ENCODE data around the gene NR6A1.

The NR6A1 gene

GRCh38 chr9:124724415-124725067, 46.6 kb downstream of the NR6A1 start:
- TF ChIP-seq, protein P1, sequence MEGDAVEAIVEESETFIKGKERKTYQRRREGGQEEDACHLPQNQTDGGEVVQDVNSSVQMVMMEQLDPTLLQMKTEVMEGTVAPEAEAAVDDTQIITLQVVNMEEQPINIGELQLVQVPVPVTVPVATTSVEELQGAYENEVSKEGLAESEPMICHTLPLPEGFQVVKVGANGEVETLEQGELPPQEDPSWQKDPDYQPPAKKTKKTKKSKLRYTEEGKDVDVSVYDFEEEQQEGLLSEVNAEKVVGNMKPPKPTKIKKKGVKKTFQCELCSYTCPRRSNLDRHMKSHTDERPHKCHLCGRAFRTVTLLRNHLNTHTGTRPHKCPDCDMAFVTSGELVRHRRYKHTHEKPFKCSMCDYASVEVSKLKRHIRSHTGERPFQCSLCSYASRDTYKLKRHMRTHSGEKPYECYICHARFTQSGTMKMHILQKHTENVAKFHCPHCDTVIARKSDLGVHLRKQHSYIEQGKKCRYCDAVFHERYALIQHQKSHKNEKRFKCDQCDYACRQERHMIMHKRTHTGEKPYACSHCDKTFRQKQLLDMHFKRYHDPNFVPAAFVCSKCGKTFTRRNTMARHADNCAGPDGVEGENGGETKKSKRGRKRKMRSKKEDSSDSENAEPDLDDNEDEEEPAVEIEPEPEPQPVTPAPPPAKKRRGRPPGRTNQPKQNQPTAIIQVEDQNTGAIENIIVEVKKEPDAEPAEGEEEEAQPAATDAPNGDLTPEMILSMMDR (IDR thresholded peaks at IDR 0.05; ENCODE audit: control insufficient read depth, extremely low read depth, insufficient read depth), result no peak
- no peak overlapping the region for H3K4me3 ChIP-seq (ENCODE audit: low read depth, low read length)
- DNase-seq (ENCODE audit: low read depth), result no peak

DNA sequence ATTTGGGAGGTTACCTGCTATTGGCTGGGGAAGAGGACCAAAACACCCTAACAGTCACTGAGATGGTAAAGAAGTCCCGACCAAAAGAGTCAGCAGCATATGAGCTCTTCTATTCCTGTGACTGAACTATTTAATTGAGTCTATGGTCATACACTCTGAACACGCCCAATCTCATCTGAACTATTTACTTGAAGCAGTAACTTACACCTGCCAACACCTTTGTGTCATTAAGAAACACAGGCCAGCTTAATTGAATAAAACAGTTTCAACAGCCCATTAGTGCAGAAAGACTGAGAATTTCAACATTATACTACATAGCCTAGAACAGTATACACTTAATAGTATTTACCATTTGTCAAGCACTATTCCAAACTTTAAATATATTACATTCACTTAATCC, 47.8 kb downstream of the NR6A1 start:
- TF ChIP-seq, protein P1 (IDR thresholded peaks at IDR 0.05; ENCODE audit: control insufficient read depth, extremely low read depth, insufficient read depth), result no peak
- no peak for DNase-seq (ENCODE audit: low read depth)

GRCh38 chr9:124721109-124721906, 49.8 kb downstream of the NR6A1 start:
- DNase-seq (ENCODE audit: low read depth), result peak; percentile 22
- no peak overlapping the region for H3K4me3 ChIP-seq (ENCODE audit: low read depth, low read length)
- TF ChIP-seq, protein P1 (IDR thresholded peaks at IDR 0.05; ENCODE audit: control insufficient read depth, extremely low read depth, insufficient read depth), result no peak

More for the DNA sequence above, 47.8 kb downstream of the NR6A1 start:
- H3K4me3 ChIP-seq (ENCODE audit: low read depth, low read length), result no peak overlapping the region

- no peak for DNase-seq (ENCODE audit: low read depth)
- H3K4me3 ChIP-seq (ENCODE audit: low read depth, low read length), result no peak overlapping the region
- TF ChIP-seq, protein P1 (IDR thresholded peaks at IDR 0.05; ENCODE audit: control insufficient read depth, extremely low read depth, insufficient read depth), result no peak
Observed at GRCh38 chr9:124720429-124721108, 50.5 kb downstream of the NR6A1 start.

- H3K4me3 ChIP-seq (ENCODE audit: low read depth, low read length), result no peak overlapping the region
- TF ChIP-seq, protein P1 (IDR thresholded peaks at IDR 0.05; ENCODE audit: control insufficient read depth, extremely low read depth, insufficient read depth), result no peak
- DNase-seq (ENCODE audit: low read depth), result no peak
Observed at GRCh38 chr9:124718928-124719327, 52.2 kb downstream of the NR6A1 start.

DNA sequence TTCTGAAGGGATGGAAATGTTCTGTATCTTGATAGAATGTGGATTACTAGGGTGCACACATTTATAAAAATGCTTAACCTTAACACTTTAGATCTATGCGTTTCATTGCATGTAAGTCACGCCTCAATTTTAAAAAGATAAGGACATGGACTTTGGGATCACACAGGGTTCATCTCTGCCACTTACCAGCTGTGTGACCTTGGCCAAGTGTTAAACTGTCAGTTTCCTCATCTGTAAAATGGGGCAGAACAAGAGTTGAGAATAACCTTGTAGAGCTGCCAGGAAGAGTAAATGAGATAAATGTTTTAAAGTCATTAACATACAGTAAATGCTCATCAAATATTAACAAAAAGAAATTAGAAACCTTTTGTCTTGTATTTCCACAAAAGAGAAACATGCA, 53.5 kb downstream of the NR6A1 start:
- H3K4me3 ChIP-seq (ENCODE audit: low read depth, low read length), result no peak overlapping the region
- DNase-seq (ENCODE audit: low read depth), result no peak
- TF ChIP-seq, protein P1 (IDR thresholded peaks at IDR 0.05; ENCODE audit: control insufficient read depth, extremely low read depth, insufficient read depth), result no peak

Measured in LNCaP clone FGC (cell line).